ENCODE measurements around the gene TST.

TST gene

GRCh38 chr22:36982136-36982535, 37.1 kb downstream of the TST start:
- peak in 1 of 2 experiments; percentile 24 for DNase-seq (ENCODE audit: low spot score in 2 of 2)
- Histone ChIP-seq H3K4me1 (peaks cover 2% of the 10 kb centered on the region; the same call in 1 of the 2 replicates), H3K4me3 (no peak overlapping the region), H3K9me3 (peaks cover 12% of the 10 kb centered on the region), H3K27me3 (ENCODE audit: low read depth) (no peaks in the 10 kb centered on the region), H3K36me3 (replicated peaks) (no peaks in the 10 kb centered on the region)
- in situ Hi-C loops (cut with MboI; ENCODE audit: low sequenced_read_pairs), result no loop called here

GRCh38 chr22:36981247-36981775, 37.9 kb downstream of the TST start:
- in situ Hi-C loops (cut with MboI; ENCODE audit: low sequenced_read_pairs), result no loop called here
- H3K4me3 ChIP-seq, result no peak overlapping the region
- no peaks in the 10 kb centered on the region for H3K27me3 ChIP-seq (ENCODE audit: low read depth)
- H3K36me3 ChIP-seq (replicated peaks), result no peaks in the 10 kb centered on the region
- peaks cover 7% of the 10 kb centered on the region for H3K9me3 ChIP-seq
- DNase-seq (ENCODE audit: low spot score in 2 of 2), result no peak
- peaks cover 2% of the 10 kb centered on the region; the same call in 1 of the 2 replicates for H3K4me1 ChIP-seq

GRCh38 chr22:36979016-36979910, 40.0 kb downstream of the TST start:
- peaks cover 5% of the 10 kb centered on the region; the same call in 1 of the 2 replicates for H3K27me3 ChIP-seq (ENCODE audit: low read depth)
- H3K36me3 ChIP-seq (replicated peaks), result no peaks in the 10 kb centered on the region
- in situ Hi-C loops (cut with MboI; ENCODE audit: low sequenced_read_pairs), result no loop called here
- H3K4me3 ChIP-seq, result no peak overlapping the region
- no peak for DNase-seq (ENCODE audit: low spot score in 2 of 2)
- peaks cover 2% of the 10 kb centered on the region; the same call in 1 of the 2 replicates for H3K4me1 ChIP-seq
- H3K9me3 ChIP-seq, result no peaks in the 10 kb centered on the region

- H3K4me3 ChIP-seq, result peak overlapping the region; percentile 5
- in situ Hi-C loops (cut with MboI; ENCODE audit: low sequenced_read_pairs), result no loop called here
- DNase-seq (ENCODE audit: low spot score in 2 of 2), result peak; percentile 83 to 94
- peaks cover 2% of the 10 kb centered on the region; the same call in 1 of the 2 replicates for H3K4me1 ChIP-seq
- H3K36me3 ChIP-seq (replicated peaks), result no peaks in the 10 kb centered on the region
- H3K27me3 ChIP-seq (ENCODE audit: low read depth), result peaks cover 5% of the 10 kb centered on the region; the same call in 1 of the 2 replicates
- no peaks in the 10 kb centered on the region for H3K9me3 ChIP-seq
Observed at GRCh38 chr22:36977947-36978660, 41.1 kb downstream of the TST start.

- DNase-seq (ENCODE audit: low spot score in 2 of 2), result peak; percentile 37 to 84
- peaks cover 2% of the 10 kb centered on the region; the same call in 1 of the 2 replicates for H3K4me1 ChIP-seq
- peak overlapping the region; percentile 5 for H3K4me3 ChIP-seq
- H3K27me3 ChIP-seq (ENCODE audit: low read depth), result peaks cover 7% of the 10 kb centered on the region; the same call in 1 of the 2 replicates
- no peaks in the 10 kb centered on the region for H3K9me3 ChIP-seq
- in situ Hi-C loops (cut with MboI; ENCODE audit: low sequenced_read_pairs), result no loop called here
- no peaks in the 10 kb centered on the region for H3K36me3 ChIP-seq (replicated peaks)
Observed at GRCh38 chr22:36977401-36977861, 41.8 kb downstream of the TST start.

- peaks cover 7% of the 10 kb centered on the region; the same call in 1 of the 2 replicates for H3K27me3 ChIP-seq (ENCODE audit: low read depth)
- DNase-seq (ENCODE audit: low spot score in 2 of 2), result no peak
- H3K9me3 ChIP-seq, result no peaks in the 10 kb centered on the region
- H3K4me1 ChIP-seq, result peaks cover 2% of the 10 kb centered on the region; the same call in 1 of the 2 replicates
- in situ Hi-C loops (cut with MboI; ENCODE audit: low sequenced_read_pairs), result no loop called here
- no peak overlapping the region for H3K4me3 ChIP-seq
- no peaks in the 10 kb centered on the region for H3K36me3 ChIP-seq (replicated peaks)
Observed at GRCh38 chr22:36976606-36977005, 42.6 kb downstream of the TST start.

- Histone ChIP-seq H3K4me3 (no peak overlapping the region), H3K9me3 (no peaks in the 10 kb centered on the region), H3K27me3 (ENCODE audit: low read depth) (peaks cover 15% of the 10 kb centered on the region; the same call in 1 of the 2 replicates), H3K4me1 (no peaks in the 10 kb centered on the region), H3K36me3 (replicated peaks) (no peaks in the 10 kb centered on the region)
- DNase-seq (ENCODE audit: low spot score in 2 of 2), result no peak
- in situ Hi-C loops (cut with MboI; ENCODE audit: low sequenced_read_pairs), result no loop called here
Observed at GRCh38 chr22:36971341-36972125, 47.7 kb downstream of the TST start.

- Histone ChIP-seq H3K4me1 (no peaks in the 10 kb centered on the region), H3K9me3 (no peaks in the 10 kb centered on the region), H3K27me3 (ENCODE audit: low read depth) (peaks cover 10% of the 10 kb centered on the region; the same call in 1 of the 2 replicates), H3K36me3 (replicated peaks) (no peaks in the 10 kb centered on the region), H3K4me3 (no peak overlapping the region)
- no peak for DNase-seq (ENCODE audit: low spot score in 2 of 2)
- in situ Hi-C loops (cut with MboI; ENCODE audit: low sequenced_read_pairs), result no loop called here
Observed at GRCh38 chr22:36968249-36968964, 50.8 kb downstream of the TST start.

GRCh38 chr22:36966851-36967540, 52.3 kb downstream of the TST start:
- Histone ChIP-seq H3K27me3 (ENCODE audit: low read depth) (peaks cover 8% of the 10 kb centered on the region; the same call in 1 of the 2 replicates), H3K9me3 (no peaks in the 10 kb centered on the region), H3K4me3 (no peak overlapping the region), H3K4me1 (peaks cover 3% of the 10 kb centered on the region; the same call in 1 of the 2 replicates), H3K36me3 (replicated peaks) (no peaks in the 10 kb centered on the region)
- no peak for DNase-seq (ENCODE audit: low spot score in 2 of 2)
- in situ Hi-C loops (cut with MboI; ENCODE audit: low sequenced_read_pairs), result no loop called here

GRCh38 chr22:36965696-36966095, 53.6 kb downstream of the TST start:
- in situ Hi-C loops (cut with MboI; ENCODE audit: low sequenced_read_pairs), result no loop called here
- no peak for DNase-seq (ENCODE audit: low spot score in 2 of 2)
- Histone ChIP-seq H3K4me1 (peaks cover 12% of the 10 kb centered on the region), H3K36me3 (replicated peaks) (no peaks in the 10 kb centered on the region), H3K4me3 (no peak overlapping the region), H3K27me3 (ENCODE audit: low read depth) (peaks cover 8% of the 10 kb centered on the region; the same call in 1 of the 2 replicates), H3K9me3 (no peaks in the 10 kb centered on the region)

- in situ Hi-C loops (cut with MboI; ENCODE audit: low sequenced_read_pairs), result no loop called here
- peaks cover 8% of the 10 kb centered on the region; the same call in 1 of the 2 replicates for H3K27me3 ChIP-seq (ENCODE audit: low read depth)
- no peaks in the 10 kb centered on the region for H3K9me3 ChIP-seq
- no peaks in the 10 kb centered on the region for H3K36me3 ChIP-seq (replicated peaks)
- H3K4me3 ChIP-seq, result no peak overlapping the region
- H3K4me1 ChIP-seq, result peaks cover 12% of the 10 kb centered on the region
- no peak for DNase-seq (ENCODE audit: low spot score in 2 of 2)
Observed at GRCh38 chr22:36964106-36964505, 55.1 kb downstream of the TST start.

- Histone ChIP-seq H3K27me3 (ENCODE audit: low read depth) (peaks cover 1% of the 10 kb centered on the region; the same call in 1 of the 2 replicates), H3K4me1 (peaks cover 12% of the 10 kb centered on the region), H3K36me3 (replicated peaks) (no peaks in the 10 kb centered on the region), H3K9me3 (no peaks in the 10 kb centered on the region), H3K4me3 (no peak overlapping the region)
- peak in 1 of 2 experiments; percentile 6 for DNase-seq (ENCODE audit: low spot score in 2 of 2)
- in situ Hi-C loops (cut with MboI; ENCODE audit: low sequenced_read_pairs), result no loop called here
Observed at GRCh38 chr22:36963302-36963701, 55.9 kb downstream of the TST start.
